ENCODE data around the gene SPAG5.

Gene SPAG5

GRCh38 chr17:28598799-28599310 is at the start of gene SPAG5:
Gene SPAG5 (minus strand): TSS chr17:28599025. CDS start chr17:28598946, 79 bp downstream.
- DNase-seq (ENCODE audit: low read depth): peak; percentile 95

GRCh38 chr17:28646039-28646754 is 47.4 kb upstream of the SPAG5 start:
- DNase-seq (ENCODE audit: low read depth): no peak

GRCh38 chr17:28645576-28645939 is 46.7 kb upstream of the SPAG5 start:
- DNase-seq (ENCODE audit: low read depth): no peak

- DNase-seq (ENCODE audit: low read depth): peak; percentile 96
Observed at GRCh38 chr17:28644787-28645575, 46.2 kb upstream of the SPAG5 start, which contains the start of gene BLTP2. Gene BLTP2 (minus strand): TSS chr17:28645158. CDS start chr17:28645056, 102 bp downstream.

- no peak for DNase-seq (ENCODE audit: low read depth)
Observed at GRCh38 chr17:28643983-28644786, 45.4 kb upstream of the SPAG5 start.

GRCh38 chr17:28641579-28641978 is 42.8 kb upstream of the SPAG5 start:
- DNase-seq (ENCODE audit: low read depth): no peak

- no peak for DNase-seq (ENCODE audit: low read depth)
Observed at GRCh38 chr17:28635506-28635905, 36.7 kb upstream of the SPAG5 start.

GRCh38 chr17:28634206-28634865 is 35.5 kb upstream of the SPAG5 start:
- DNase-seq (ENCODE audit: low read depth): no peak

GRCh38 chr17:28626818-28627217 is 28.0 kb upstream of the SPAG5 start:
- DNase-seq (ENCODE audit: low read depth): no peak

- no peak for DNase-seq (ENCODE audit: low read depth)
Observed at GRCh38 chr17:28624148-28624547, 25.3 kb upstream of the SPAG5 start.

- DNase-seq (ENCODE audit: low read depth): no peak
Observed at GRCh38 chr17:28623696-28624095, 24.9 kb upstream of the SPAG5 start.

- DNase-seq (ENCODE audit: low read depth): no peak
Observed at GRCh38 chr17:28622186-28622585, 23.4 kb upstream of the SPAG5 start.

- no peak for DNase-seq (ENCODE audit: low read depth)
Observed at GRCh38 chr17:28620010-28620409, 21.2 kb upstream of the SPAG5 start.

GRCh38 chr17:28618464-28618863 is 19.6 kb upstream of the SPAG5 start:
- DNase-seq (ENCODE audit: low read depth): no peak

- DNase-seq (ENCODE audit: low read depth): no peak
Observed at GRCh38 chr17:28616281-28616680, 17.5 kb upstream of the SPAG5 start.

- no peak for DNase-seq (ENCODE audit: low read depth)
Observed at GRCh38 chr17:28615260-28615940, 16.6 kb upstream of the SPAG5 start.

GRCh38 chr17:28613931-28614381 is 15.1 kb upstream of the SPAG5 start, which contains the start of gene RSKR:
Gene RSKR (minus strand): TSS chr17:28614185. CDS start chr17:28614161, 24 bp downstream.
- DNase-seq (ENCODE audit: low read depth): no peak

GRCh38 chr17:28612936-28613872 is 14.4 kb upstream of the SPAG5 start:
- no peak for DNase-seq (ENCODE audit: low read depth)

GRCh38 chr17:28612531-28612930 is 13.7 kb upstream of the SPAG5 start:
- no peak for DNase-seq (ENCODE audit: low read depth)

GRCh38 chr17:28610376-28610775 is 11.6 kb upstream of the SPAG5 start:
- no peak for DNase-seq (ENCODE audit: low read depth)
